Measurements from ENCODE around the gene VPS52. TPM values are rescaled to one million over a fixed set of nuclear protein-coding genes. Genes with fewer than 3 reads are reported as not detected.

VPS52 gene
- total RNA-seq, 1 experiment from 2014 or later: 46.2 TPM

- H2AFZ ChIP-seq: no peak overlapping the region
- H3K4me3 ChIP-seq: no peak overlapping the region
- H4K20me1 ChIP-seq (ENCODE audit: insufficient read depth): no peaks in the 10 kb centered on the region
- no peaks in the 10 kb centered on the region for H3K79me2 ChIP-seq (ENCODE audit: low read depth)
- H3K27ac ChIP-seq: no peak overlapping the region
- peaks cover 12% of the 10 kb centered on the region; the same call in 1 of the 2 replicates for H3F3A ChIP-seq (ENCODE audit: insufficient read depth, low read depth)
- TF ChIP-seq EZH2 (IDR thresholded peaks at IDR 0.05; ENCODE audit: low read depth): no peak
- no peak for TF ChIP-seq CTCF (conservative IDR thresholded peaks at IDR 0.05)
- H3K4me1 ChIP-seq (replicated peaks; ENCODE audit: insufficient read depth): no peaks in the 10 kb centered on the region
- 0 out of 2 replicates have a peak, but pooled peaks cover 8% of the 10 kb centered on the region for H3K36me3 ChIP-seq (ENCODE audit: low read depth)
- no peak for DNase-seq
- H3K9me3 ChIP-seq (ENCODE audit: insufficient read depth, low read depth): no peaks in the 10 kb centered on the region
- ChIA-PET POLR2A (ENCODE audit: unreplicated experiment) (no interaction called here), CTCF (no interaction called here)
- H3K9me2 ChIP-seq (ENCODE audit: insufficient read depth): no peaks in the 10 kb centered on the region
- 0 out of 2 replicates have a peak, but pooled peaks cover 7% of the 10 kb centered on the region for H3K27me3 ChIP-seq (ENCODE audit: insufficient read depth, low read depth)
- BruUV-seq (replicated peaks): no TSS peak
- intact Hi-C loops (cut with micrococcal nuclease; ENCODE audit: unreplicated experiment): no loop called here
- no peak overlapping the region for H3K4me2 ChIP-seq
Observed at GRCh38 chr6:33213166-33213988, 58.3 kb downstream of the VPS52 start.

GRCh38 chr6:33212857-33213165 lies 58.9 kb downstream of the VPS52 start:
- no peaks in the 10 kb centered on the region for H4K20me1 ChIP-seq (ENCODE audit: insufficient read depth)
- no peak for DNase-seq
- TF ChIP-seq CTCF (conservative IDR thresholded peaks at IDR 0.05) (no peak), EZH2 (IDR thresholded peaks at IDR 0.05; ENCODE audit: low read depth) (no peak)
- no peak overlapping the region for H2AFZ ChIP-seq
- peaks cover 16% of the 10 kb centered on the region; the same call in 1 of the 2 replicates for H3F3A ChIP-seq (ENCODE audit: insufficient read depth, low read depth)
- 0 out of 2 replicates have a peak, but pooled peaks cover 8% of the 10 kb centered on the region for H3K36me3 ChIP-seq (ENCODE audit: low read depth)
- BruUV-seq (replicated peaks): no TSS peak
- no peaks in the 10 kb centered on the region for H3K79me2 ChIP-seq (ENCODE audit: low read depth)
- H3K9me3 ChIP-seq (ENCODE audit: insufficient read depth, low read depth): no peaks in the 10 kb centered on the region
- H3K4me1 ChIP-seq (replicated peaks; ENCODE audit: insufficient read depth): no peaks in the 10 kb centered on the region
- no peak overlapping the region for H3K4me3 ChIP-seq
- POLR2A ChIA-PET (ENCODE audit: unreplicated experiment): no interaction called here
- H3K4me2 ChIP-seq: no peak overlapping the region
- H3K9me2 ChIP-seq (ENCODE audit: insufficient read depth): no peaks in the 10 kb centered on the region
- intact Hi-C loops (cut with micrococcal nuclease; ENCODE audit: unreplicated experiment): no loop called here
- CTCF ChIA-PET: no interaction called here
- no peak overlapping the region for H3K27ac ChIP-seq
- 0 out of 2 replicates have a peak, but pooled peaks cover 7% of the 10 kb centered on the region for H3K27me3 ChIP-seq (ENCODE audit: insufficient read depth, low read depth)

GRCh38 chr6:33211666-33212422 lies 59.8 kb downstream of the VPS52 start:
- H3K27me3 ChIP-seq (ENCODE audit: insufficient read depth, low read depth): 0 out of 2 replicates have a peak, but pooled peaks cover 7% of the 10 kb centered on the region
- H3K9me3 ChIP-seq (ENCODE audit: insufficient read depth, low read depth): no peaks in the 10 kb centered on the region
- peaks cover 16% of the 10 kb centered on the region; the same call in 1 of the 2 replicates for H3F3A ChIP-seq (ENCODE audit: insufficient read depth, low read depth)
- H4K20me1 ChIP-seq (ENCODE audit: insufficient read depth): no peaks in the 10 kb centered on the region
- H3K27ac ChIP-seq: no peak overlapping the region
- no peak overlapping the region for H2AFZ ChIP-seq
- no TSS peak for BruUV-seq (replicated peaks)
- DNase-seq: no peak
- H3K4me3 ChIP-seq: no peak overlapping the region
- no peak overlapping the region for H3K4me2 ChIP-seq
- peaks cover 8% of the 10 kb centered on the region for H3K4me1 ChIP-seq (replicated peaks; ENCODE audit: insufficient read depth)
- intact Hi-C loops (cut with micrococcal nuclease; ENCODE audit: unreplicated experiment): no loop called here
- ChIA-PET CTCF (no interaction called here), POLR2A (ENCODE audit: unreplicated experiment) (interaction anchor here (0.7 kb wide), 1 partner anchor 1789 kb away, joined by 6 read pairs; no protein-coding TSS in a partner anchor)
- no peaks in the 10 kb centered on the region for H3K79me2 ChIP-seq (ENCODE audit: low read depth)
- no peaks in the 10 kb centered on the region for H3K9me2 ChIP-seq (ENCODE audit: insufficient read depth)
- TF ChIP-seq CTCF (conservative IDR thresholded peaks at IDR 0.05) (no peak), EZH2 (IDR thresholded peaks at IDR 0.05; ENCODE audit: low read depth) (no peak)
- H3K36me3 ChIP-seq (ENCODE audit: low read depth): 0 out of 2 replicates have a peak, but pooled peaks cover 8% of the 10 kb centered on the region
